ENCODE results near the gene SMOC2. TPM values are rescaled to one million over a fixed set of nuclear protein-coding genes. Genes with fewer than 3 reads are reported as not detected.

Gene SMOC2
- total and polyA plus RNA-seq, 2 donors (not counting 1 experiment from before 2014, with no cell fraction given), result 0.37 TPM; not detected in 1

- no peak for ATAC-seq (ENCODE audit: low read depth)
- no peak overlapping the region for H3K4me2 ChIP-seq (replicated peaks; ENCODE audit: low read depth, low read length, poor library complexity, severe bottlenecking)
- no peak for DNase-seq
- no peaks in the 10 kb centered on the region for H3K79me2 ChIP-seq (ENCODE audit: control insufficient read depth, insufficient read depth, low read length)
- H2AFZ ChIP-seq (ENCODE audit: insufficient read depth, low read depth, low read length, poor library complexity, severe bottlenecking), result no peak overlapping the region
- H4K20me1 ChIP-seq (ENCODE audit: control insufficient read depth, insufficient read depth, low read length, poor library complexity, severe bottlenecking), result no peaks in the 10 kb centered on the region
- H3K27me3 ChIP-seq (replicated peaks in 1 of 4; ENCODE audit: control extremely low read depth in 1 of 4, control insufficient read depth in 3 of 4, insufficient read depth in 4 of 4, low read length in 3 of 4), result no peaks in the 10 kb centered on the region
- Mint-ChIP-seq H3K4me3 (no peak overlapping the region), H3K9me3 (ENCODE audit: insufficient read depth) (peaks cover 7% of the 10 kb centered on the region), H3K4me1 (no peaks in the 10 kb centered on the region), H3K27ac (no peak overlapping the region), H3K27me3 (no peaks in the 10 kb centered on the region)
- no peak overlapping the region for H3K27ac ChIP-seq (ENCODE audit: low read length in 2 of 2)
- 67% methylated on average over 7 of the region's 11 CpGs for WGBS (ENCODE audit: insufficient coverage)
- H3K4me1 ChIP-seq (ENCODE audit: control insufficient read depth in 2 of 2, insufficient read depth in 2 of 2, low read length in 2 of 2), result no peaks in the 10 kb centered on the region
- no peaks in the 10 kb centered on the region for H3K36me3 ChIP-seq (replicated peaks in 1 of 2; ENCODE audit: control extremely low read depth in 1 of 2, control insufficient read depth in 1 of 2, extremely low read depth in 1 of 2, insufficient read depth in 2 of 2, low read length in 1 of 2)
- TF ChIP-seq CTCF (IDR thresholded peaks at IDR 0.05), result no peak
- no peak for TF ChIP-seq EZH2 (IDR thresholded peaks at IDR 0.05; ENCODE audit: borderline replicate concordance, insufficient read depth, low read depth, low read length, poor library complexity, severe bottlenecking)
- ChIA-PET POLR2A (no interaction called here), CTCF (no interaction called here)
- no peak overlapping the region for H3K4me3 ChIP-seq (ENCODE audit: control extremely low read depth in 1 of 5, extremely low read depth in 1 of 5, insufficient read depth in 1 of 5, low read depth in 2 of 5, low read length in 4 of 5)
- peaks cover 0 to 17% (median 4%) of the 10 kb centered on the region in 3 donors for H3K9me3 ChIP-seq (ENCODE audit: control extremely low read depth in 1 of 3, control insufficient read depth in 2 of 3, insufficient read depth in 1 of 3, low read length in 2 of 3)
- H3K9ac ChIP-seq (ENCODE audit: low read length), result no peak overlapping the region
- intact Hi-C loops (cut with micrococcal nuclease), result no loop called here
Observed at GRCh38 chr6:168636147-168637004, 195.4 kb downstream of the SMOC2 start.

DNA sequence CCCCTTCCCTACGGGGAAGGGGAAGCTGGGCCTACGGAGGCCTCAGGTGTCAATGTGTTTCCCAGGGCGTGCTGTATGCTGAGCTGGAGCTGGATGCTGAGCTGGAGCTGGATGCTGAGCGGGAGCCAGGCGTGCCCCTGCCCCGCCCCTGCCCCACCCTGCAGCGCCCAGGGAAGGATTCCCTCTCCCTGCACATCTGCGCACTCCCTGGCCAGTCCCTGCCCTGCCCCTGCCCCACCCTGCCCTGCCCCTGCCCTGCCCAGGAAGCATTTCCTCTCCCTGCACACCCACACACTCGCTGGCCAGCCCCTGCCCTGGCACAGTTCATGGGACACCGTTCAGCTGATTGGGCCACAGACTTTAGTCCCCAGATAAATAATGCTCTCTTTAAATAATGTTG, 196.8 kb downstream of the SMOC2 start:
- H3K4me3 Mint-ChIP-seq, result no peak overlapping the region

More for the DNA sequence above, 196.8 kb downstream of the SMOC2 start:
- intact Hi-C loops (cut with micrococcal nuclease), result no loop called here
- no peak overlapping the region for H2AFZ ChIP-seq (ENCODE audit: insufficient read depth, low read depth, low read length, poor library complexity, severe bottlenecking)
- TF ChIP-seq EZH2 (IDR thresholded peaks at IDR 0.05; ENCODE audit: borderline replicate concordance, insufficient read depth, low read depth, low read length, poor library complexity, severe bottlenecking), result no peak
- TF ChIP-seq CTCF (IDR thresholded peaks at IDR 0.05), result no peak
- Mint-ChIP-seq H3K4me1 (no peaks in the 10 kb centered on the region), H3K27ac (no peak overlapping the region), H3K27me3 (no peaks in the 10 kb centered on the region), H3K9me3 (ENCODE audit: insufficient read depth) (peaks cover 7% of the 10 kb centered on the region)
- ATAC-seq (ENCODE audit: low read depth), result no peak
- H3K4me1 ChIP-seq (ENCODE audit: control insufficient read depth in 2 of 2, insufficient read depth in 2 of 2, low read length in 2 of 2), result no peaks in the 10 kb centered on the region
- no peak overlapping the region for H3K9ac ChIP-seq (ENCODE audit: low read length)
- ChIA-PET CTCF (no interaction called here), POLR2A (no interaction called here)
- H4K20me1 ChIP-seq (ENCODE audit: control insufficient read depth, insufficient read depth, low read length, poor library complexity, severe bottlenecking), result no peaks in the 10 kb centered on the region
- no peaks in the 10 kb centered on the region for H3K79me2 ChIP-seq (ENCODE audit: control insufficient read depth, insufficient read depth, low read length)
- 100% methylated on average over 1 of the region's 10 CpGs for WGBS (ENCODE audit: insufficient coverage)
- H3K36me3 ChIP-seq (replicated peaks in 1 of 2; ENCODE audit: control extremely low read depth in 1 of 2, control insufficient read depth in 1 of 2, extremely low read depth in 1 of 2, insufficient read depth in 2 of 2, low read length in 1 of 2), result no peaks in the 10 kb centered on the region
- H3K27me3 ChIP-seq (replicated peaks in 1 of 4; ENCODE audit: control extremely low read depth in 1 of 4, control insufficient read depth in 3 of 4, insufficient read depth in 4 of 4, low read length in 3 of 4), result no peaks in the 10 kb centered on the region
- H3K9me3 ChIP-seq (ENCODE audit: control extremely low read depth in 1 of 3, control insufficient read depth in 2 of 3, insufficient read depth in 1 of 3, low read length in 2 of 3), result peaks cover 0 to 17% (median 4%) of the 10 kb centered on the region in 3 donors
- H3K4me2 ChIP-seq (replicated peaks; ENCODE audit: low read depth, low read length, poor library complexity, severe bottlenecking), result no peak overlapping the region
- no peak overlapping the region for H3K4me3 ChIP-seq (ENCODE audit: control extremely low read depth in 1 of 5, extremely low read depth in 1 of 5, insufficient read depth in 1 of 5, low read depth in 2 of 5, low read length in 4 of 5)
- no peak overlapping the region for H3K27ac ChIP-seq (ENCODE audit: low read length in 2 of 2)
- no peak for DNase-seq

All from B cell (primary cell).